GM19351 (cell line): ENCODE results near the gene TRAF3IP1.
"Not testable (repeated sequence)": the region's sequence is repeated elsewhere in the genome, so short reads cannot be mapped to it uniquely, and the experiment has no call there.

Experiments used
- ATAC-seq: cut with Tn5 transposase; IDR thresholded peaks from one replicate; pipeline ENCODE4 v1.9.1; 2021; ENCODE audit warnings: mild to moderate bottlenecking, moderate library complexity; ENCODE audit not compliant: unreplicated experiment

Gene TRAF3IP1

DNA sequence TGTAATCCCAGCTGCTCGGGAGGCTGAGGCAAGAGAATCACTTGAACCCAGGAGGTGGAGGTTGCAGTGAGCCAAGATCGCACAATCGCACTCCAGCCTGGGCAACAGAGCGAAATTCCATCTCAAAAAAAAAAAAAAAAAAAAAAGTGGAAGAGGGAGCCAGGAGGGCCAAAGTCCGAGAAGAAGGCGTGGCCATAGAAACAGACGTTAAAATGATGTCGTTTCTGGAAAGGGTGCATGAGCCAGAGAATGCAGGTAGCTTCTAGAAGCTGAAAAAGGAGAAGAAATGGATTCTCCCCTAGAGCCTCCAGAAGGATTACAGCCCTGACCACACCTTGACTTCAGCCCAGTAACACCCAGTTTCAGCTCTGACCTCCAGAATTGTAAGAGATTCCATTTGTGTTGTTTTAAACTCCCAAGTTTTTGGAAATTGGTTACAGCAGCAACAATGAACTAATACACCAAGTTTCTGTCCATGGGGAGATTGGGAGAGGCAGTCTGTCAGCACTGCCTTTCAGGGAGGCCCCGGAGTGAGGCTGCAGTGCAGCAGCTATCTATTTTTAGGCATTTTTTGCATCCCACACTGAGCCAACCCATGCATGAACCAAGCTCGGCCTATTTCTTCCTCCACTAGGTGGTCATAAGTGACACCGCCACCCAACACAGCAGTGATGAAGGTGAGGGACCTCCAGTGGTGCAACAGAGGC is 14.2 kb upstream of the TRAF3IP1 start:
- no peak for ATAC-seq

DNA sequence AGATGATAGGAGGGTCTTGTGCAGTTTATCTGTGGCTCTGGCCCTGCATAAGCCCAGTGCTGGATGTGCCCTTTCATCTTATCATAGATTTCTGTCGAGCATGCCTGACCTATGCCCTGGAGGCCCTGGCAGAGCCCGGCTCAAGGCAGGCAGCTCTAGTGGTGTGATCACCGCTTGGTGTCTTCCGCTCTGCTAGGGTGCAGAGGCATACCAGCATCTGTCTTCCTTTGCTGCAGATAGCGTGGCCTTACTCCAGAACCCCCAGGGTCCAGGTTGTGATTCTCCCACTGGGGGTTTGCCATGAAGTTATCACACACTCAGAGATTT is 13.7 kb upstream of the TRAF3IP1 start:
- no peak for ATAC-seq

DNA sequence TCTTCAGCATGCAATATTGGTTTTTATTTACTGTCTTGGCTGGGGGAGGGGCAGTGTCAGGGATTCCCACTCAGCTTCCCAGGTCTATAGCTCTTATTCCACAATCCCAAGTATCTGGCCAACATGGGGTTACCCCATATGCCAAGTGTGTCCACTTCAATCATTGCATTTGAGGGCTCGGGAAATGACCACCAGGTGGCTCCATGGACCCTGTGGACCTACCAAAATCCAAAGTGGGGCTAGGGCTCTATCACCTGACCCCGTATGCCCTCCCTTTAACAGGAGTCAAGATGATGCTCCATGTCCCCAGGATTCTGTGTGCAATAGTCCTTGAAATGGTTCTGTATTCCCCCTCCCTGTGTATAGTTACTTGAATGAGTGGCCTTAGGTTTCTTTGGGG is 12.1 kb upstream of the TRAF3IP1 start:
- ATAC-seq: no peak

DNA sequence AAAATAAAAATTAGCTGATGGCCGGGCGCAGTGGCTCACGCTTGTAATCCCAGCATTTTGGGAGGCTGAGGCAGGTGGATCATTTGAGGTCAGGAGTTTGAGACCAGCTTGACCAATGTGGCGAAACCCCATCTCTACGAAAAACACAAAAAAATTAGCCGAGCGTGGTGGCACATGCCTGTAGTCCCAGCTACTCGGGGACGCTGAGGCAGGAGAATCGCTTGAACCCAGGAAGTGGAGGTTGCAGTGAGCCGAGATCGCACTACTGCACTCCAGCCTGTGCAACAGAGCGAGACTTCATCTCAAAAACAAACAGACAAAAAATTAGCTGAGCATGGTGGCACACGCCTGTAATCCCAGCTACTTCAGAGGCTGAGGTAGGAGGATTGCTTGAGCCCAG is 9.6 kb upstream of the TRAF3IP1 start:
- ATAC-seq: not testable (repeated sequence)

DNA sequence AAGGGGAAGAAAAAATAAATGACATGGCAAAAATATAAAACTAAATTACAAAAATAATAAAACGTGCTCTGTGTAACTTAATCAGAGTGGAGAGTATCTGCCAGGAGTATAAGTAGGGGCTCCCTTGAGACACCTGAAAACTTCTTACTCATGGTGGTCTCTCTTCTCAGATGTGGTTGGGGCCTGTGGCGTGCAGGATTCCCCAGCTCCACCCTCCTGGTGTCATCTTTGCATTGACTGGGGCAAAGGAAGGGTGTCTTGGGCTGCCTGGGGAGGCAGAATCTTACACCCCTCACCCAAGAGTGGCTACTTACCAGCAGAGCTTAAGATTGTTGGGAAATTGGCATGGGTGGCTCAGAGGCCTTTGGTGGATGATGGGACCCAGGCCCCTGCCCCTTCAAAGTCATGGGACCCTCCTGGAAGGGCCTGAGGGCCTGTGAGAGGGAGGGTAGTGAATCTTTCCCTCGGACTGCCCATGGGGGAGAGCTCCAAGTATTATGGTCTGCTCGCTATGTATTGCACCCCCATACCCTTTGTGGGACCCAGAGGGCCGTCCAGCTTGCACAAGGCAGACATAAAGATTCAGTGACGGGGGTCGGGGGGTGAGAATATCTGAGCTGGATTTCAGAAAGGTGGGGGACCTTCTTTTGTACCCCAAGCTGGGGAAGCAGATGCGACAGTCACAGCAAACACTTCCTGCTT is 6.9 kb upstream of the TRAF3IP1 start:
- no peak for ATAC-seq

DNA sequence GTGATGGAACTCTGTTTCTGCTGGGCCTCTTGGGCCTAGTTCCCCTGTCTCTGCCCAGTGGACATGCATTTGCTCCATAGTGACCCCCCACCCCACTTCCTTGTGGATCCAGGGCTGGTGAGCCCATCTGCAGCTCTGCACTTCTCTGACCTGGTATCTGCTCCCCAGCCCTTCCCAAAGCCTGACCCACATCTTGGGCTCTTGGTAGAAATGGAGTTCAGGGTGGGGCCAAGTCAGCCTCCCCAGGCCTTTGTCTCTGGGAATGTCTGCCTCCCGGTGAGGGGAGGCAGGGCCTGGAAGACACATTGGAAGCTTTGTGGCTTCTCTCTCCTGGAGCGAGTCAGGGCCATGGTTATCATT is 6.3 kb upstream of the TRAF3IP1 start:
- ATAC-seq: no peak

DNA sequence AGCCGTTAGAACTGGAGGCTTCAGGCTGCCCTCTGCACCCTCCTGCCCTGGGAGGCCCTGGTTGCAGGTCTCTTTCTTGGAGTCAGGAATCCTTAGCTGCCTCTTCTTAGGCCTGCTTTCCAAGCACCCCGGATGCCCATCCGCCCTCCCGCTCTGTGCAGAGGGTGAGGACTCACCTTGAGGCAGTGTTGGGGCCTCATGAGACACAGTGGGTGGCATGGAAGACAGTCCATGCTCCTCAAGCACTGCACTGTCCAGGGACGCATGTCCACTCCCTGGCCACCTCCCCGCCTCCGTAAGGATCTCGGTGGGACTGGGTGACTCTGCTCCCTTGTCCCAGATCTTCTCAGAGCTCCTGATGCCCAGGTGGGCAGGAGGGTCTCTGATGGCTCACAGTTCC is 5.7 kb upstream of the TRAF3IP1 start:
- no peak for ATAC-seq

DNA sequence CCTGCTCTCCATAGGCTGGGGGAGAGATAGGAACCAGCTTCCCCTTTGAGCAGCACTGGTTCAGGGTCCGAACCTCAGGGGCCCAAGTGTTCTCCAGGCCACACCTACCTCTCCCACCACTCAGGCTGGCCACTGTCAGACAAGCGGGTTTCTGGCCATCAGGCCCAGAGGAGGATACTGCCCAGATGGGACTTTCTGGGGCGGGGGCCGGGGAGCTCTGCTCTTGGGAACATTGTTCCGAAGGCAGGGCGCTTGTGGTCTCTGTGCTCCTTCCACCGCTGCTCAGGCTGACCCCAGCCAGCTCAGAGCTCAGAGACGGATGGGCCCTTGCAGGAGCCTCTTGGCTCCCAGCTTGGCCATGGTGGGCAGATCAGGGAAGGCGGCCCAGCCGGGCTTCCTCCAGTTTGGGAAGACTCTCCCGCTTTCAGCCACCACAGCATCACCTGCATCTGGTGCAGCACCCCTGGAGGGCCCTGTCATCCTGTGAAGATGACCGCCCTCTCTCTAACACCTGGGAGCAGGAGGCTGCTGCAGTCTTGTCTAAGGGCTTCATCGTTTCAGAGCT is 5.2 kb upstream of the TRAF3IP1 start:
- no peak for ATAC-seq

DNA sequence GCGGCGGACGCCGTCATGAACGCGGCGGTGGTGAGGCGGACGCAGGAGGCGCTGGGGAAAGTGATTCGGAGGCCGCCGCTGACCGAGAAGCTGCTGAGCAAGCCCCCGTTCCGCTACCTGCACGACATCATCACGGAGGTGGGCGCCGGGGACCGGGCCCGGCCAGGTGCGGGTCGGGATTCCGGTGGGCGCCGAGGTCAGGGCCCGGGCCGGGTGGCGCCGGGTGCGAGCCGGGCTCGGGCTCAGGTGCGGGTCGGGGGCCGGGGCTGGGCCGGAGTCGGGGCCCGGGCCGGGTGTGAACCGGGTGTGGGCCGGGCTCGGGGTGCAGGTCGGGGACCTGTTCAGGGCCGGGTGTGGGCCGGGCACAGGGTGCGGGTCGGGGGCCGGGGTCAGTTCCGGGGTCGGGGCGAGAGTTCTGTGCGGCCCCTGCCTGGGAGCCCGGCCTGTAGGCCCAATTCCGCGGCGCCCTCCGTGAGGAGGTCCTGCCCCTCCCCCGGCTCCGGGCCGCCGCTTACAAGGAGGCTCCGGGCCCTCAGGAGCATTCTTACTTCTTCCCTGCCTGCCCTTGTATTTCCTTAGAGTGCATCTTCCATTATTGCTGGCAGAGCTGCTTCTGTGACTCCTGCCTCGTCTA is 447 bp downstream of the TRAF3IP1 start:
- peak; percentile 50 for ATAC-seq

DNA sequence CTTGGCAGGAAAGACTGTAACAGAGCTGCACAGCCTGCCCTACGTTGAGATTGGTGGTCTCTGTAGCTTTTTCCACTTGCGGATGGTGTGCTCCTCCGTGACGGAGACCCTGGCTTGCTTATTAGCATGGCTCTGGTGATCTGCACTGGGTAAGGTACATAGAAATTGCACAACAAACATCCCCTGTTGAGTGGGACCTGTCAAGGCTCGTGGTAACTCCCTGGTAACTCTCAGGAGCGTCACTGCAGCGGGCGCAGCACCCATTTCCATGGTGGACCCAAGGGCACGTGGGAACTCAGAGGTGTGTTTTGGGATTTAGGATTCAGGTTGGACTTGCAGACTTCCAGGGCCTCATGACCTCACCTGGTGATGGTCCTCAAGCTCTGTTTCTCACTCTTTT is 1.1 kb downstream of the TRAF3IP1 start:
- no peak for ATAC-seq

DNA sequence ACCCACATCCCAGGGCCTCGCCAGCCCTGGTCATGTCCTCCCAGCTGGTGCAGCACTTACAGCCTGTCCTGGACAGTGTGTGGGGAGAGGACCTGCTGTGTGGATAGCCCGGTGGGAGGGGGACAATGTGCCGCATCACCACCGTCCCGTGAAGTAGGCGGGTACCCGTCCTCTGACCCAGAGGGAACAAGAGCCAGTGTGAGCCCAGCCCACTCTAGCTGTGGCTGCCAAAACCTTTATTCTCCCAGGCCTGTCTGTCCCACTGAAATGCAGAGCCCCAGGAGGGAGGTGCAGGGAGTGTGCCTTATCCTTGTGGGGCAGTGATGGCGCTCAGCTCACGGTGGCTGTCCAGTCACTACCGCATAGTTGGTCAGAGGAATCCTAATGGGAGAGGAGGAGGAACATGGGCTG is 1.7 kb downstream of the TRAF3IP1 start:
- ATAC-seq: no peak

DNA sequence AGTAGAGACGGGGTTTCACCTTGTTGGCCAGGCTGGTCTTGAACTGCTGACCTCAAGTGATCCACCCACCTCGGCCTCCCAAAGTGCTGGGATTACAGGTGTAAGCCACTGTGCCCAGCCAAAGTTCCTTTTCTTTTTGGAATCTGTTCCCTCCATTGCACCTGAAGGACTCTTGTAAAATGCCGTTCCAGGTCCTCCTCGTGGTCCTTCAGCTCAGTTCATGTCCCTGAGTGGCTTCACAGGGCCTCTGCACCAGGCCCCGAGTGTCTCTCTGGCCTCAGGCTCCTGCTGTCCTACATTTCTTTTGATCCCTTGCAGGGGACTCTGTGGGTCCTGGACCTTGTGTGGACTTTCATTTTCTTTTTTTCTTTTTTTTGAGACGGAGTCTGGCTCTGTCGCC is 3.9 kb downstream of the TRAF3IP1 start:
- not testable (repeated sequence) for ATAC-seq

DNA sequence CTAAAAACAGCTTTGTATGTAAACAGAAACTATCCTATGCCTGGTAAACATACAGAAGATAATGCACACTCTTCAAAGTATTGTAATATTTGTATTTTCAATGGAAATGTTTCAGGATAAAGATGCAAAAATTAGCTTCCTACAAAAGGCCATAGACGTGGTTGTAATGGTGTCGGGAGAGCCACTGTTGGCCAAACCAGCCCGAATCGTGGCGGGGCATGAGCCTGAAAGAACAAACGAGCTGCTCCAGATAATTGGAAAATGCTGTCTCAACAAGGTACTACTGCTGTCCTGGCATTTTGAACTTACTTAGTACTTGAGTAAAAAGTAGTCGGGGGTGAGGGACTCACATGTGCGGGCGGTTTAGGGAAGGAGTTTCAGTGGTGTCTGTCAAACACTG is 5.4 kb downstream of the TRAF3IP1 start:
- ATAC-seq: no peak

DNA sequence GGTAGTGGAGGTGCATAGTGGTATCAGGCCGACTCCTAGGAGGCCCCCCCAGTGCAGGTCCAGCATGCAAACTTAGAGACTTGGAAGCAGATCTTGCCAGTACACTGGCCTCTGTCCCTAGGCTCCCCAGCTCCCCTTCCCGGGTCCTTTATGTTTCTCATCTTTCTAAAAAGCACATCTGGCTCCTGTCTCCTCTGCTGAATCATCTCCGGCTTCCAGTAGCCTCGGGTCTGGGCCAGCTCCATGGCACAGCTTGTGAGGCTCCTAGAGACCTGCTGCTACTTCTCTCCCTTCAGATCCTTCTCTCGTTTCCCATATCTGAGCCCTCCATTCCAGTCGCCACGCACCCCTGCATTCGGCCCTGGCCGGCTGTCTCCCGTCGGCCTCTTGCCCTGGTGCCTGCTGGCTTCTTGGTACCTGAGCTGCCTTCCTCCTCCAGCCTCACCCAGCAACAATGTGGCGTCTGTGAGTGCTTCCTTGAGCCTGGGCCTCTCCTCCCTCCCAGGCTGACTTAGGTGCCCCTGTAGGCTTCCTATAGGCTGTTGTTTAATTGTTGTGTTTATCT is 6.6 kb downstream of the TRAF3IP1 start:
- no peak for ATAC-seq

DNA sequence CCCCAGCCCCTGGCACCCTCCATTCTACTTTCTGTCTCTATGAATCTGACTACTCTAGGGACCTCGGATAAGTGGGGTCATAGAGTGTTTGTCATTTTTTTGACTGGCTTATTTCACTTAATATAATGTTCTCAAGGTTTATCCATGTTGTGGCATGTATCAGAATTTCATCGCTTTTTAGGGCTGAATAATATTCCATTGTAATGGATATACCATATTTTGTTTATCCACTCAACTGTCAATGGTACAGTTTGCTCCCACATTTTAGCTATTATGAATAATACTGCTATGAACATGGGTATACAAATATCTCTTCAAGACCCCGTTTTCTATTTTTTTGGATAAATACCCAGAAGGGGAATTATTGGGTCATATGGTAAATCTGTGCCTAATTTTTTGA is 7.4 kb downstream of the TRAF3IP1 start:
- no peak for ATAC-seq

DNA sequence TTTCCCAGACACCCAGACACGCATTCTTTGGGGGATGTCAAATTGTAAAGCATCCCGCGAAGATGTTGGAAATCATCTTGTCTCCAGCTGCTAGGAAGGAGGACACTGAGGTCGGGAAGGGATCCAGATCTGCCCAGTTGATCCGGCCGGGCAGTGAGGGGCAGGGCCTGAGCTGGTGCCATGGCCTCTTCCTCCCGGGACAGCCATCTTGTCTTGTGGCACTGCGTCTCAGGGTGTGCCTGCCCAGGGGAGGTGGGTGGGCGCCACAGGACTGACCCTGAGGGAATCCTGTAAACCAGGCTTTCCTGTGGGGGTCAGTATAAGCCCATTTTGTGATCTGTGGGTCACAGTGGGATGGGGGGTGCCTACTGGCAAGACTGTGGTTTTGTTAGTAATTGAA is 10.1 kb downstream of the TRAF3IP1 start:
- ATAC-seq: no peak

DNA sequence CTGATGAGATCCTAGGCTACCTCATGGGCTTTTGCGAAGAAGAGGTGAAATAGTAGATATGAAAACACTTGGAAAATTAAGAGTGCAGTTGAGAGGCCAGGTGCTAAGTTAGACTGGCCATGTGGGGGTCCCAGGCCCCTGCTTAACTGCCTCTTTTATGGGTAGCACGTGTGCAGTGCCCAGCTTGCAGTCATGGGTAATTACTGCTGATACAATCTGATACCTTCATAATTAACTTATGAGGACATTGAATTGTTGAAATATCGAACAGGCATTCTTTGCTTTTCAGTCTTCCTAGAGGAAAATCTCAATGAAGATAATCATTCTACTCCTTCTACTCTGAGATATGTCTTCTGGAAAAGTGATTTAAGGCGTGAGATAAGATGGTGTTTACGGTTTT is 11.6 kb downstream of the TRAF3IP1 start:
- no peak for ATAC-seq

DNA sequence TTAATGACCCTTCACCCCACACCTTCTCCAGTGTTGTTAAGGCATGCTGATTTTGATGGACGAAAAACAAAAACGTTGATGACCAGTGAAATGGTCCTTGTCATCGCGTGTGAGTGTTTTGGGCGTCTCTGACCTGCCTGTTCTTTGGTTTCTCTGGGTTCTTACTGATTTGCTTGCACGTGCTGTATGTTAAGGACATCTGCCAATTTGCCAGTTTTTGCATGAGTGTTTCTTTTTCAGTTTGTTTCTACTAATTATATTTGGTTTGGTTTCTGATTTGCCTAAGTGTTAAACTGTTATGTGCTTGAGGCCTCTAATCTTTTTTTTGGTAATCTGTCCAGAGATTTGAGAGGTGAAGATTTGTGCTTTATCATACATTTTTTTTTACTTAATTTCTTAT is 14.6 kb downstream of the TRAF3IP1 start:
- no peak for ATAC-seq

DNA sequence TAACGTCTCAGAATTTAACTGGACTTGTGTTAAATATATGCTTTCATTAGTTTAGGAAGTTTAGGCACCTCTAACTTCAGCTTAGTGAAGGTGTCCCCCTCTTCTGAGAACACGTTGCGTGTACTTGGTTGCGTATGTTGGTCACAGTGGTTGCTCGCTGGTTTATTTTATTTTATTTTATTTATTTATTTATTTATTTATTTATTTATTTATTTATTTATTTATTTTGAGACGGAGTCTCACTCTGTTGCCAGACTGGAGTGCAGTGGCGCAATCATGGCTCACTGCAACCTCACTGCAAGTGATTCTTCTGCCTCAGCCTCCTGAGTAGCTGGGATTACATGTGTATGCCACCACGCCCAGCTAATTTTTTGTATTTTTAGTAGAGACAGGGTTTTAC is 15.3 kb downstream of the TRAF3IP1 start:
- not testable (repeated sequence) for ATAC-seq

DNA sequence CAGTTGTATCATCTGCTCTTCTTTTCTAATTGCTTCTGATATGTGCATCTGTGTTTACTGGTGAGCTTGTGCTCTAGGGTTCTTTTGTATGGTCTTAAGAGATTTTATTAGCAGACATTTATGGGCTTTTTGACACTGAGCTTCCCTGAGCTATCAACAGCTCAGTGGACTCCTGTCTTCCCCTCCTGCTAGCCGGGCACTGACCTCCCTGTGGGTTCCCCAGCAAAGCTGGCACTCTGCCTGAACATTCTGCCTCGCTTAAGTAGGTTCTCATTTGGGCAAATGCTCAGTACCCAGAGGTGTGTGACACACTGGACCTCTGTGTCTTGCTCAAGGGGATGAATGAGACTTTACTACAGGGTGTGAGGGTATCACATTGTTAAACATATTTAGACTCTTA is 15.8 kb downstream of the TRAF3IP1 start:
- no peak for ATAC-seq

DNA sequence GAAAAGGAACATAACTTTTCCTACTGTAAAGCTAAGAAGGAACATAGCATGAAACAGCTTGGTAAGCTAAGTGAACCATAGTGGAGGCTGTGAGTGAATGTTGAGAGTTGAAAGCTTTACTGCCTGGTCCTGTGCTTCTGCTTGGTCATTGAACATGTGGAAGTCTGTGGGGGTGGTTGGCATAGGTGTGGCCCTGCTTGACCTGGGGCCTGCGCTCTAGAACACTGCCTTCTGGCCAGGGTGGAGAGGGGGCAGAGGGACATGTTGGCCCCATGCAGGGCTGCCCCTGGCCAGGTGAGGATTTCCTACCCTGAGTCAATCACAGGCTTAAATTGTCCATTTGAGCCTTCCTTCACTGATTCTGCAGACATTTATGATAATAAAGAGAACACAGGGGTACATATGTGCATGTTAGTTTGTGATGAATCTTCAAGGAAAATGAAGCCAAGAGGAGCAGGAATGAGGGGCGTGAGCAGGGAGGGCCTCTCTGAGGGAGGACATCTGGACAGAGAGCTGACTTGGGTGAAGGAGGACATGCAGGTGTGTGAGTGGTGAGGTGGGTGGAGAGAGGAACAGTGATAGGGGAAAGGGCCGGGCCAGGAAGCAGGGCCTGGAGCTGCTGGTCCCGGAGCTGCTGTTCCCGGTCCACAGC is 16.6 kb downstream of the TRAF3IP1 start:
- ATAC-seq: no peak
